NCI-H2227 (cell line): ENCODE measurements around the gene SEPTIN1.
A peak's percentile ranks its signal among the peaks of the same experiment; 100 is the strongest.

Experiments
- DNase-seq: peaks from one replicate; lab custom pipeline; 2025; ENCODE audit not compliant: unreplicated experiment; lab: John Stamatoyannopoulos, UW

SEPTIN1 gene

DNA sequence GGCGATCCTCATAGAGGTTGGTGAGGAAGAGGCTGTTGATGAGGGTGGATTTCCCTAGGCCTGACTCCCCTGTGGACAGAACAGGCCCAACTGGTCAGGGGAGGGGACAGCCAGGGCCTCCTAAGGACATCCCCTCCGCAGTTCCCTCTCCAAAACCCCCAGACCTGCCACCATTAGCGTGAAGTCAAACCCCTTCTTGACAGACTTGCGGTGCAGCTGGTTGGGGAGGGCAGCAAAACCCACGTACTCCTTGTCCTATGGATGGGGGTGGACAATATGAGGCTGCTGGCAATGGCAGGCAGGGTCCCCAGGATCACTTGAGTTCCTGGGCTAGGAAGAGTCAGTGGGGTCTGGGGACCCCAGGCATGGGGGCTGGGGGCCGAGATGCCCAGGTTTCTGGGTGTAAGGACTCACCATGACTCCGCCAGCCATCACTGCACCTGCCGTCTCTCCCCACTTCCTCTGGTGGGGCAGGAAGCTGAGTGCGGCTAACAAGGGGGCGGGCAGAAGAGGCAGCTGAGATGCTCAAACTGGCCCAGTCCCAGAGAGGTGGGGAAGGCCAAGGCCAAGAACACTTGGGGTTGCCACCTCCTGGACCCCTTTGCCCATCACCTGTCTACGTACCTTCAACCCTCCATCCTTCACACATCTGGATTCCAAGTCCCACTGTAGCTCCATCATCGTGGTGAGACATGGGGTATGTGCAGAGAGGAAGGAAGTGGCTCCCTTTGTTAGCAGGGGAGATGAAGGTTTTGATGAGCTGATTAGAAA is at the start of gene SEPTIN1:
TSS of gene SEPTIN1 (minus strand) at position 451 of the 771 bp plus-strand sequence. CDS start at position 432, 19 bp downstream.
- DNase-seq: no peak

- DNase-seq: no peak
Measured at GRCh38 chr16:30430428-30430970, 48.1 kb upstream of the SEPTIN1 start.

DNA sequence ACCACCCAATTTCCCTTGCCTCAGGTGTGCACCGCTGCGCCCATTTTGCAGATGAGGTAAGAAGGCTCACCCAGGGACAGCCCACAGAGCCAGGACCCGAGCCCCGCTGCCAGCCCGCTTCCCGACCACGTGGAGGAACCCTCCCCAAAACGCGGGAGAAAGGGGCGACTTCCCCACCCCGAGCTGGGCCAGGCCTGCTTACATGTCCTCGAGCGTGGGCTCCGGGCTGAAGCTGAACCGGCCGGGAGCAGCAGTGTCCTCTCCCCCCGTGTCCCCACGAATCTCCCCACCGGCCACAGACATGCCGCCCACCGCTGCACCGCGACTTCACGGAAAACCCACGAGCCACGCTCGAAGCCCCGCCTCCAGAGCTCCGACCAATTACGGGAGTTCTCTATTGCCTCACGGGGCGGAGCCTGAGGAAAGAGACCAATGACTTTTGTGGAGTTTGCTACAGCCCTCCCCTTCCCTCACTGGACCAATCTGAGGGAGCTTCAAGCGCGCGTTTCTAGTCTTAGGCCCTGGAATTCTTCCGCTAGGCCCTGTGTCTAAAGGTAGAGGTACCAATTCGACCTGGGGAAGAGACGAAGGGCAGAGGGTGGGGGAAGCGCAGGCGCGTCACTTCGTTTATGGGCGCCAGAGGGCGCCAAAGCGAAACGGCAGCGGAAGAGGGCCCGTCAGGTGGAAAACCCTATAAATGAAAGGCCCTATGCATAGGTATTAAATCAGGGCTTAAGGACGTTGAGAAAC is 47.5 kb upstream of the SEPTIN1 start, which contains the start of gene DCTPP1:
TSS of gene DCTPP1 (minus strand) at position 353 of the 750 bp plus-strand sequence. CDS start at position 303, 50 bp downstream.
- peak; percentile 99 for DNase-seq

DNA sequence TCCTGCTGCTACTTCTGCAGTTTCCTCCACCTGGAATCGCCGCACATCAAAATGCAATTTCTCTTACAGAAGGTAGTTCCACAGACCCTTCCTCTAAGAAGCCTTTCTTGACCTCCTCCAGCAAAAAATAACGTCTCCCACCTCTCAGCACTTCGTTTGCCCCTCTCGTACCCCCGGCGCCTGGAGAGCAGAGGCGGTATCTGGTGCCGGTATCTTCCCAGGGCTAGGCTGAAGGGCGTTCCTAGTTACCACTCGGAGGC is 47.0 kb upstream of the SEPTIN1 start:
- DNase-seq: no peak

GRCh38 chr16:30428055-30428454 is 45.7 kb upstream of the SEPTIN1 start:
- DNase-seq: no peak

DNA sequence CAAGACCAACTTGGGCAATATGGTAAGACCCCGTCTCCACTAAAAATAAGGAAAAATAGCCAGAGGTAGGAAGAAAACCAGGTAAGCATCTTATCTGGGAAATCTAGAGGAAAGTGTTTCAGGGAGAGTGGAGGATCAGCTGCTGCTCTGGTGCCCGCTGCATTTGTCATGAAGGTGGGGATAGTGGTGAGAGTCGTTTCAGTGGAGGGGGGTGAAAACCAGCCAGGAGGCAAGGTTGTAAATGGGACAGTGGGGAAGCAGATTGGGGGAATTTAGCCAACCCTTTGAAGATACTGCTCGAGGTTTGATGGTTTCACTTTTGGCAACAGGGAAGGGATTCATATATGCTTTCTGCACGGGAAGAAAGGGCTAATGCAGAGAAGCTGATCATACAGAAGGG is 38.6 kb upstream of the SEPTIN1 start:
- no peak for DNase-seq

DNA sequence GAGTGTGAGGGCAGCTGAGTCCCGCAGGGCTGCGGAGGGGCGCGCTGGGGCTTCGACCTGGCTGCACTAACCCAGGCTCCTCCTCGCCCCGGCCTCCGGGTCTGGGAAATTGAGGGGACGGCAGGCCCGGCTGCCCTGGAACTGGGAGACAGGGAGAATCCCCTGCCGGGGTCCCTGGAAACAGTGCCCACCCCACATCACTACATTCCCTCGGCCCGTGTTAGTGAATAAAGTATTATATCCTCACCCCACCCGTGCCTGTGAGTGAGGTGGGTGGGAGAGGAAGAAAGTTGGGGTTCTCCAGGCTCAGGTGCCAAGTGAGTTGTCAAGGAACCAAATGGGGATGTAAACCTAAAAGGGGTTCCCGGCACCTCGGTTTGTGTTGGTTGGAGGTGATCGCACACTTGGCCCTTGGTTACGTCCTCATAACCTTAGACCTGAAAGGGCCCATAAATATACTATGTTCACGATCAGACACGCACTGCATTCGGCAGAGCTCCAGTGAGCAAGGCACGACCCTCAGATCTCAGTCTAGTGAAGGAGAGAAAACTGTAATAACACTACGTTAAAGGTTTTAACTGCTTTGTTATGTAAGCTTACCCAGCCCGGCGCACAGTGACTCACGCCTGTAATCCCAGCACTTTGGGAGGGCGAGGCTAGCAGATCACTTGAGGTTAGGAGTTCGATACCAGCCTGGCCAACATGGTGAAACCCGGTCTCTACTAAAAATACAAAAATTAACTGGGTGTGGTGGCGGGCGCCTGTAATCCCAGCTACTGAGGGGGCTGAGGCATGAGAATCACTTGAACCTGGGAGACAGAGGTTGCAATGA is 36.2 kb upstream of the SEPTIN1 start:
- peak; percentile 31 for DNase-seq

- DNase-seq: peak; percentile 99
Measured at GRCh38 chr16:30417529-30418349, 35.4 kb upstream of the SEPTIN1 start.

DNA sequence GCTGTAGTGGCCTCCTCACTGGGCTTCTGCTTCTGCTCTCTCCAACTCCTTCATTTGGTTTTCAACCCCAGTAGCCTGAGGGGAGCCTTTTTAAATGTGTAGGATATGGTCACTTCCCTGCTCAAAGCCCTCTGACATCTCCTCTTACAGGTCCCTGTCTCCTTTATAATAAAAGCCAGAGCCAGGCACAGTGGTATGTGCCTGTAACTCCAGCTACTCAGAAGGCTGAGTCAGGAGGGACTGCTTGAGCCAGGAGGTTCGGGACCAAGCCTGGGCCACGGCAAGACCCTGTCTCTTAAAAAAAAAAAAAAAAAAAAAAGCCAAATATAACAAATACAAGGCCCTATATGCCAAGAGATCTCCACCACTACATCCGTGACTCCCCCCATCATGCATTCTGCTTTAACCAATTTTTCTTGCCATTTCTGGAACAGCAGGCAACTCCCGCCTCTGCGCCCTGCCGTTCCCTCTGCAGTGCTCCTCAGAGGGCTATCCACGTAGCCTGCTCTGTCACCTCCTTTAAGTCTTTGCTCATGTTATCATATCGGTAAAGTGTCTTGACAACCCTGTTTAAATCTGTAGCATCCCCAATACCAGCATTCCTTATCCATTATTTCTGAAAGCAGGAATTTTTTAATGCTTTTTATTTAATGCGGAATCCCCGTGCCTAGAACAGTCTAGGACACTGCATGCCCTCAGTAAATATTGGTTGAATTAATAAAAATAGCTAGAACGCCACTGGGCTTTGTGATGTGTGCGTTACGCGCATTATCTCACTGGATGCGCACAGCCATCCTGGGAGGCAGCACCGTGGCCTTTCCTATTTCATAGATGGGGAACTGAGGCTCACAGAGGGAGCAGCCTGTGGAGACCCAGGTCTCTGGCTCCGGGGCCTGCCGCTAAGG is 34.5 kb upstream of the SEPTIN1 start:
- DNase-seq: peak; percentile 63

DNA sequence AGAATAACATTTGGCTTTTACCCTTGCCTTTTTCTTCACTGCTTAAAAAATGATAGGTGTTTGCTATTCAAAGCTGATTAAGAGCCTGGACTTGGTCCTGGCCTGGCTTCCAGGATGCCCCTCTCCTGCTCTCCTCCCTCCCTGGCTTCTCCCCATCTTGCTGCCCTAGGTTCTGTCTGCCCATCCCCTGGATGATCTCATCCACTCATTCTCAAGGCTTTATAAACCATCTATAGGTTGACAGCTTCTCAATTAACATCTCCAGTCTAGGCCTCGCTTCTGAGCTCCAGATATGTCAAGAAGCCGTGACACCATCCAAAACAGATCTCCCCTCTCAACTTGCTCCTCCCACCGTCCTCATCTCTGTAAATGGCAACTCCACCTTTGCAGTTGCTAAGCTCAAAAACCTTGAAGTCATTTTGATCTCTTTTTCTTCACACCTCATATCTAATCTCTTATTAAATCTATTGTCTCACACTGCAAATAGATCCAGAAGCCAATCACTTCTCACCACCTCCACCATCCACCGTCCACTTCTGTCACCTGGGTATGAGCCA is 33.8 kb upstream of the SEPTIN1 start:
- no peak for DNase-seq

GRCh38 chr16:30414159-30414558 is 31.8 kb upstream of the SEPTIN1 start:
- DNase-seq: no peak

GRCh38 chr16:30413112-30413806 is 30.9 kb upstream of the SEPTIN1 start:
- DNase-seq: no peak

DNA sequence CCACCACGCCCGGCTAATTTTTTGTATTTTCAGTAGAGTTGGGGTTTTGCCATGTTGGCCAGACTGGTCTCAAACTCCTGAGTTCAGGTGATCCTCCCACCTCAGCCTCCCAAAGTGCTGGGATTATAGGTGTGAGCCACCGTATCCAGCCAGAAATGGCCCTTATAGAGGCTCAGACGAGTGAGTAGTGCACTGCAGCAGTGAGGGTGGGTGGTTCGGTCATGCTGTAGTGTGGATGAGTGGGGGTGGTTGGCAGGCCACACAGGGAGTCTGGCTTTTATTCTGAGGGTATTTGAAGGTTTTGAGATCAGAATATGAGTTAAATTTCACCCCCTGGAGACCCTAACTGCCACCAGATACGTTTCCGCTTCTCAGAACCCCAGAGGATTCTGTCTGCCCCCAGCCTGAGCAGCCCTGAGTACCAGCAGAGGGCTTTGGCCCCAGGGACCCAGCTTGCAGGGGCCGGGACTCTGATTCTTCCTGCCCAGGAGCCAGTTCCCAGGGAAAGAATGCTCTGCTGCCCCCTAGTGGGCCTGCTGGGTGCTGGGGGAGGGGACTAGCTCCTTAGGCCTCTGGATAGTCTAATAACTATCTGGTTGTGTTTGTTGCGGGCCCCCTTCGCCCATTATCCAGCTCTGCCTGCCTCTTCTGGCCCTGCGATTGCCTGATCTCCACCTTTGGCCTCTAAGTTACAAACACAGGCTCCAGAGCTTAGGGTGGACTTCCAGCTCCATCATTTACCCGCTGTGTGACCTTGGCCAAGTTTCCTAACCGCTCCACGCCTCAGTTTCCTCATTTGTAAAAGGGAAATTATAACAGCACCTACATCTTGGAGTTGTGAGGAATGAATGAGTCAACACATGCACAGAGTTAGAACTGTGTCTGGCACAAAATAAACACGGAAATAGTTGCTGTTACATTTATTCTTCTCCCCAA is 27.0 kb upstream of the SEPTIN1 start:
- peak; percentile 93 for DNase-seq

GRCh38 chr16:30407804-30408534 is 25.6 kb upstream of the SEPTIN1 start:
- peak; percentile 34 for DNase-seq

GRCh38 chr16:30407102-30407803 is 24.9 kb upstream of the SEPTIN1 start, which contains the start of gene ZNF771:
TSS of gene ZNF771 (plus strand) at chr16:30407606. CDS start at chr16:30408054, 448 bp downstream.
- peak; percentile 95 for DNase-seq

DNA sequence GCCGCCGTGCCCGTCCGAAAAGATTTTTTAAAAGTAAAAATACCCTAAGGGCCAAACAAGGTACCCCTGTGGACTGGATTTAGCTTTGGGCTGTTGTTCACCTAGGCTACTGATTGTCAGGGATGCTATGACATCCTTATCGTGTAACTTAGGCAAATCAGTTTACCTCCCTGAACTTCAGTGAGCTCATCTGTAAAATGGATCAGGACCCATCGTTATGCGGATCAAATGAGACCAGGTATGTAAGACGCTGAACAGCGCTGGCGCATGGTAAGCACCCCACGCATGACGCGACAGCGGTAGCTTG is 24.4 kb upstream of the SEPTIN1 start:
- DNase-seq: no peak
